Measurements from ENCODE around the gene OTUD7B. TPM values are rescaled to one million over a fixed set of nuclear protein-coding genes. Genes with fewer than 3 reads are reported as not detected.
A peak's percentile ranks its signal among the peaks of the same experiment; 100 is the strongest.

OTUD7B gene
- total and polyA plus RNA-seq, 2 of the 8 experiments (the other 6 are each of a cell fraction or from before 2014, with no cell fraction given), result 4.2 to 21.5 TPM

DNA sequence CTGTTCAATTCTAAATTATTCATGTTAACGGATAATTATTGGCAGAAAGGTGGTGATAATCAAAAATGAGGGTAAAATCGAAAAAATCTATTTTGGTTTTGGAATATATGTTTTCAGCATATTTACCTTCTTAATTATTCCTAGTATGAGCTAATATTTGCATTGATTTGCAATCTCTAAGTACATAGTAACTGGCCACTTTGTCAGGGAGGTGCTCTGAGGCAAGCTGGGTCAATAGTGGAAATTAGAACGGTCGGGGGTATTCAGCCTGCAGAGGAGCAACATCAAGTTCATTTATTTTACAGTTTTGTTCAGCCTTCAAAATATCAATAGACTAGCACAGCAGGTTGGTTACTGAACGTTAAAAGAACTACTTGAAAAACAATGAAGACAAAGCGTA lies 1.8 kb downstream of the OTUD7B start:
- Histone ChIP-seq H3K23ac (ENCODE audit: insufficient read length) (no peak overlapping the region), H3K4me3 (ENCODE audit: extremely low read depth in 1 of 4, insufficient read depth in 2 of 4, low read depth in 3 of 4, low read length in 4 of 4) (peak overlapping the region; percentile 93 to 98 (median 94); a peak in 5 of 8 replicates), H3K56ac (replicated peaks; ENCODE audit: insufficient read length, low read depth, low read length) (no peak overlapping the region), H2BK20ac (ENCODE audit: low read length) (no peak overlapping the region), H3K4me1 (replicated peaks in 1 of 4; ENCODE audit: control insufficient read depth in 3 of 4, insufficient read depth in 4 of 4, low read length in 3 of 4) (peaks cover 0 to 8% (median under 1%) of the 10 kb centered on the region in 4 experiments; a peak in 2 of 7 replicates), H2BK12ac (ENCODE audit: low read depth, low read length) (no peak overlapping the region), H4K5ac (ENCODE audit: insufficient read length, low read depth, low read length) (no peak overlapping the region), H2BK5ac (ENCODE audit: low read depth, low read length) (no peak overlapping the region), H2AFZ (ENCODE audit: low read length) (no peak overlapping the region), H3K79me1 (ENCODE audit: low read depth, low read length) (peaks cover 2% of the 10 kb centered on the region; the same call in 1 of the 2 replicates), H2BK15ac (ENCODE audit: low read length) (no peak overlapping the region), H3K27ac (ENCODE audit: low read depth, low read length) (no peak overlapping the region), H2AK5ac (ENCODE audit: low read depth, low read length) (no peak overlapping the region), H4K8ac (ENCODE audit: extremely low read depth, insufficient read depth, low read length) (no peak overlapping the region), H3K9me3 (ENCODE audit: insufficient read depth in 2 of 2, low read depth in 1 of 2, low read length in 1 of 2) (no peaks in the 10 kb centered on the region), H3K9ac (replicated peaks in 1 of 4; ENCODE audit: extremely low read depth in 1 of 4, low read depth in 3 of 4, low read length in 3 of 4) (peak overlapping the region in 1 of 4 experiments; percentile 53; a peak in 1 of 7 replicates), H3K23me2 (ENCODE audit: low read depth, low read length) (peaks cover 6% of the 10 kb centered on the region), H3K4me2 (ENCODE audit: insufficient read depth in 1 of 2, low read depth in 2 of 2, low read length in 2 of 2) (peak overlapping the region; percentile 82 to 83), H4K20me1 (replicated peaks in 1 of 2; ENCODE audit: control insufficient read depth in 1 of 2, insufficient read depth in 2 of 2, low read length in 2 of 2) (peaks cover 0 to 4% of the 10 kb centered on the region in 2 experiments), H3K4ac (replicated peaks; ENCODE audit: insufficient read length, low read depth, low read length) (no peak overlapping the region), H3K18ac (ENCODE audit: extremely low read depth, low read length) (no peak overlapping the region), H3K36me3 (ENCODE audit: control insufficient read depth in 2 of 4, insufficient read depth in 4 of 4, low read length in 3 of 4) (peaks cover 0 to 5% (median 0%) of the 10 kb centered on the region in 4 experiments; a peak in 2 of 8 replicates), H3K79me2 (ENCODE audit: control insufficient read depth in 1 of 2, insufficient read depth in 2 of 2, low read length in 2 of 2) (peaks cover 5 to 51% of the 10 kb centered on the region in 2 experiments; a peak in 3 of 4 replicates), H2BK120ac (replicated peaks; ENCODE audit: low read depth, low read length) (no peak overlapping the region), H3K27me3 (replicated peaks in 1 of 4; ENCODE audit: control insufficient read depth in 3 of 4, extremely low read depth in 1 of 4, insufficient read depth in 3 of 4, low read length in 3 of 4) (no peaks in the 10 kb centered on the region), H3K14ac (ENCODE audit: insufficient read length) (no peak overlapping the region), H4K91ac (replicated peaks; ENCODE audit: insufficient read length, low read length) (no peak overlapping the region)
- no peak for FAIRE-seq
- CTCF ChIA-PET (ENCODE audit: partially characterized antibody), result interaction anchor here (1.0 to 1.1 kb wide), 2 partner anchors 46 to 73 kb away, joined by 3 to 5 read pairs; no protein-coding TSS in a partner anchor
- DNase-seq (ENCODE audit: low read depth in 1 of 2, low spot score in 2 of 2), result no peak
- POLR2A ChIA-PET (ENCODE audit: partially characterized antibody), result interaction anchor here (0.6 to 4.4 kb wide), 8 partner anchors 10 to 517 kb away, joined by 3 to 24 read pairs (median 4); partner anchors contain the start of gene VPS45
- WGBS, 2 experiments (ENCODE audit: extremely low coverage in 1 of 2, insufficient coverage in 1 of 2, insufficient read length in 1 of 2, insufficient replicate concordance in 2 of 2, low coverage in 1 of 2, low lambda C conversion rate in 2 of 2, missing lambda C conversion rate in 1 of 2), result 28% methylated on average over 6 of the region's 6 CpGs; no CpG with 5 or more reads in 1 of the 2 experiments
- TF ChIP-seq POLR2AphosphoS5 (IDR thresholded peaks at IDR 0.05; ENCODE audit: low read depth, low read length) (no peak), TBP (IDR thresholded peaks at IDR 0.05; ENCODE audit: low read depth, low read length) (no peak), SRF (IDR thresholded peaks at IDR 0.05; ENCODE audit: low read depth, low read length) (no peak), KDM1A (IDR thresholded peaks at IDR 0.05; ENCODE audit: borderline replicate concordance, low read length) (no peak), ASH2L (IDR thresholded peaks at IDR 0.05; ENCODE audit: low read length) (no peak), POLR2A (IDR thresholded peaks at IDR 0.05; ENCODE audit: control extremely low read depth in 1 of 2, low read depth in 2 of 2, low read length in 2 of 2) (no peak), EZH2 (IDR thresholded peaks at IDR 0.05; ENCODE audit: low read depth, low read length, severe bottlenecking) (no peak), SP4 (IDR thresholded peaks at IDR 0.05; ENCODE audit: low read length) (no peak), EGR1 (IDR thresholded peaks at IDR 0.05; ENCODE audit: borderline replicate concordance, low read depth, low read length) (no peak), SP2 (IDR thresholded peaks at IDR 0.05; ENCODE audit: low read length) (no peak), SAP30 (IDR thresholded peaks at IDR 0.05; ENCODE audit: insufficient read depth, insufficient replicate concordance, low read length) (no peak), RNF2 (IDR thresholded peaks at IDR 0.05; ENCODE audit: borderline replicate concordance, low read depth, low read length, missing control alignments, poor library complexity, severe bottlenecking) (no peak), CBX5 (IDR thresholded peaks at IDR 0.05; ENCODE audit: low read depth, low read length) (no peak), TAF1 (IDR thresholded peaks at IDR 0.05; ENCODE audit: low read depth, low read length) (no peak), CBX8 (IDR thresholded peaks at IDR 0.05; ENCODE audit: borderline replicate concordance, low read depth, low read length) (no peak)

Measured in H1 (cell line).